Activated CD4-positive, alpha-beta T cell treated with anti-CD3 and anti-CD28 coated beads for 4 hours (primary cell): ENCODE data around the gene ITPRIPL1.

Source experiments
- DNase-seq, 2 donors: peaks; one replicate each; pipeline ENCODE4 v3.0.0-alpha.2; 2020

The ITPRIPL1 gene

GRCh38 chr2:96359866-96360265 is 34.7 kb downstream of the ITPRIPL1 start:
- DNase-seq = no peak

- no peak for DNase-seq
These were observed 36.6 kb downstream of the ITPRIPL1 start for GRCh38 chr2:96361751-96362150.

DNA sequence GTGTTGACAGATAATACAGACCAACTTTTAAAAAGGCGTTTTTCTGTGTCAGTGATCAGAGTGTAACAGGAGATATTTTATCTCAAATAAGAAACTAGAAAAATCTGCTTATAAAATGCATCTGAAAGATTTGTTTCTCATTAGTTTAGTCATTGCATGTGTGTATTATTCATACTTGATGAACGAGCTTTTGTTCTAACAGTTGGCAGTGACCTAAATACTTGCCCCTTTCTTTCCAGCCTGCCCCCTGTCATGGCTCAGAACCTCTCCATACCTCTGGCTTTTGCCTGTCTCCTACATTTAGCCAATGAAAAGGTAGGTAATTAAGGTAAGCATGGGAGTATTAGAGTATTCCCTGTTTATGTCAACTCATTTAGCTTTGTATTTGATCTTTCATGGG is 44.1 kb downstream of the ITPRIPL1 start:
- no peak for DNase-seq

- no peak for DNase-seq
These were observed 49.3 kb downstream of the ITPRIPL1 start for GRCh38 chr2:96374211-96374951.
